Uterus (tissue), 2 donors: ENCODE results near the gene MATN3.

Experiments used
- CTCF ChIP-seq, 4 experiments: fragments of 200-600 bp in 2 of 4; fragments of 450-650 bp in 2 of 4; sonication (generic) in 2 of 4; IDR thresholded peaks; one replicate each; pipeline ENCODE4 v1.5.1; 2016 to 2019; ENCODE audit warnings: antibody characterized with exemption in 4 of 4, mild to moderate bottlenecking in 2 of 4, moderate library complexity in 1 of 4
- POLR2A ChIP-seq, 2 donors: fragments of 450-650 bp; IDR thresholded peaks; one replicate each; pipeline ENCODE4 v1.6.1; 2016; ENCODE audit warnings: antibody characterized with exemption in 2 of 2, mild to moderate bottlenecking in 1 of 2, moderate library complexity in 1 of 2

GRCh38 chr2:20030224-20030623, 17.8 kb upstream of the MATN3 start:
- TF ChIP-seq CTCF (IDR thresholded peaks at IDR 0.05) (no peak), POLR2A (IDR thresholded peaks at IDR 0.05) (no peak)
